Stimulated activated CD4-positive, alpha-beta T cell treated with anti-CD3 and anti-CD28 coated beads, Interleukin-12 subunit alpha, Interleukin-12 subunit beta, amount 100 ng/mL, for 24 hours (primary cell): ENCODE measurements around the gene ZMYND8.
"Not testable (repeated sequence)": the region's sequence is repeated elsewhere in the genome, so short reads cannot be mapped to it uniquely, and the experiment has no call there.

ENCODE experiments used
- DNase-seq, 2 experiments: peaks; one replicate each; pipeline ENCODE4 v3.0.0-alpha.2; 2020; ENCODE audit warnings: low read depth in 2 of 2

The ZMYND8 gene

DNA sequence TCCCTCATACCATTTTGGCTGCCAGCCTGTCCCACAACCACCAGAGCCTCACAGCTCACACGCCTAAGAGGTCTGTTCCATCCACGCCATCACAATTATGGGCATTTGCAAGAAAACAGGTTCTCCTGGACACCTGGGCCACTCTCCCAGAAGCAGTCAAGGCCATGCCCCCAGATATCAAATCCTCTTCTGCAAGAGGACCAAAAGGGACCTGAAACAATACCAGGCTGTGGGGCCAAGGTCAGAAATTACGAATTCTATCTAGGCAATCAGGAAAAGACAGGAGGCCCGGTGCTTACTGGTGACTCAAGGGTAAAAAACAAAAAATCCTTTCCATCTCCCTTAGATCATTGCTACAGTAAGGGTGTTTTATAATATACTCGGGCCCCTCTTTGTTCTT is 69.8 kb downstream of the ZMYND8 start:
- no peak for DNase-seq

DNA sequence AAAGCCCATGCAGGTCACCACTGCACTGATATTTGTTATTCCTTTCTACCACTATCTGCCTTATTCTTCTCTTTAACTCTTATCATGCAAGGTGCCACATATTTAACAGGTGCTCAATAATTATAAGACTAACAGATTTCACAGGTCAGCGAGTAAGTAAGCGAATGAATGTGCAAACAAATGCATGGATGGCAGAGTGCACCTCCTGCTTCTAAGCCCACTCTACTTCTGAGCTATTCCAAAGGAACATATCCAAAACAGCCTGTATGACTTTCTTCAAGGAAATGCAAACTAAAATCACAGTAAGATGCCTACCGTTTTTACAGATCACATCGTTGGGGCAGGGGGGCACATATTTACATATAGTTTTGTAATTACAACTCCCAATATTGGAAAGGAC is 71.3 kb downstream of the ZMYND8 start:
- DNase-seq, result no peak

DNA sequence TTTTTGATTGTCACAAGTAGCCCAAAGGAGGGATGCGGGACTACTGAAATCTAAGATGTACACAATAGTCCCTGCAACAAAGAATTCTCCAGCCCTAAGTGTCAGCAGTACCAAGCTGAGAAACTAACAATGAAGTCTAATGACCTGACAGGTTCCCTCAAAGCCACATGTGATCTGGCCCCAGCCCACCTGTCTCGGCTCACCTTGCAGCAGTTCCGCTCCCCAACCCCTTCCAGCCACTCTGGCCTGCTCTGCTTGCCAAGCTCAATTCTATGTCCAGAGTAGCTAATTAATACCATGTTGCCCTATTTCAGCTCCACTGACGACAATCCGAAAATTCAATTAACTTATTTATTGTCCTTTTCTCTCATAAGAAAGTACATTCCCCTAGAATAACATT is 72.1 kb downstream of the ZMYND8 start:
- no peak for DNase-seq

DNA sequence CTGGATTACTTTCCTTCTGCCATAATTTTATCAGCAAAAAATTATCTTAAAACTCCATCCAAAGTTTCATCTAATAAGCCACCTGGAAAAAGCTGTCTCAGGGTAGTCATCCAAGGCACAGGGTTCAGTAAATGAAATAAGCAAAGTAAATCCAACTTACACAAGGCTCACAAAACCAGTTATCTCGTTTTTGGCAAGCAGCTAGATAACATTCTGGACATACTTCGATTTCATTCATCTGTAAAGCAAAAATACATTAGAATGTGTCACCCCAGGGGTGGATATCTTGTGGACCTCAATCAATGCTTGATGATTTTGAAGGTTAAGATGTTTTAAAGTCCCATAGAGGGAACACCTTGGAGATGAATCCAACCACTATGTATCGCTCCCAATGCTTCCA is 73.1 kb downstream of the ZMYND8 start:
- DNase-seq, result no peak

DNA sequence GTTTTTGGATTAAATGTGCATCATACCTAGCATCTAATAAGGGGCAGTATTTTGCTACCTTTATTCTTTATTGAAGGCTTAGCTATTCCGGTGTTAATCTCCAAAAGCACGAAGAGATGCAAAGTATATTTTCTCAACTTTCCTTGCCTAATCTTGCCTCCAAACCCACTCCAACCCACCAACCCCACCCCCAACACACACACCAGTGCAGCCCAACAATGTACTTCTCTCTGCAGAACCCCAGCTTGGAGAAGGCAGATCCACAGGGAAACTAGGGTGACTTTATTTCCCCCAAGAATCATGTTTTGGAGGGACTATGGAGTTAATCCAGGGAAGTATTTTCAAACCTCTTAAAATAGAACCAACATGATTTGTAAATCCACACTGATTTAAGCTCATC is 73.6 kb downstream of the ZMYND8 start:
- DNase-seq, result no peak

DNA sequence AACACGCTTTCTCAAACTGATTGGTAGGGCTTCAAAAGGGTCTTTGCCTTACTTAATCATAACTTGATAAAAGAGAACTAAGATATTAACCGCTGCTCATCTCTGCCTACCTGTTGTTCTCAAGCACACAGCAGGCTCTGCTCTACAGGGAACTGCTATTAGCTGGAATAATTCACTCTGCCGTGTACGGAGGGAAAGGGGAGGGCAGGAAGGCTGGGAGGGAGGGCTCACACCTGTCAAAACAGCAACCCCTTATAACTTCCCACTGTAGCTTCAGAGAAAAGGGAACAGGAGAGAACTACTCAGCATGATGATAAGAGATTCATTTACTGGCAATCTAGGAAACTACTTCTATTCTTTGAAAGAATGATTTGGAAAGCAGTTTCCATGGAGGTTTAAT is 75.1 kb downstream of the ZMYND8 start:
- DNase-seq, result no peak

DNA sequence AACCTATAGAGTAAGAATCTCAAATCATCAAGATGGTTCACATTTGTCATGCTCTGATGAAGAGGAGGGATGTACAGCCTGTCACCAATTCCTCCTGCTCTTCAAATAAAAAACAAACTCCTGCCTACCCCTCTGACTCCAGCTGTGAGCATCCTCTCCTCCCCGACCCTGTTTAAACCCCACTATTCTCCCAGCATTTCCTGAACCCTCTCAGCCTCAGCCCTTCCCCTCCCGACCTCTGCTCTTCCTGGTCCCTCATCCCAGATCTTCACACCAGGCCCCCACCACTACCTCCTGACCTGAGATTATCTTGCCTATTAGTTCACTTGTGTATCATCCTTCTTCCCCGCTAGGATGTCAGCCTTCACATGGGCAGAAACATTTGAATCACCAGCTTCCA is 75.8 kb downstream of the ZMYND8 start:
- DNase-seq, result no peak

DNA sequence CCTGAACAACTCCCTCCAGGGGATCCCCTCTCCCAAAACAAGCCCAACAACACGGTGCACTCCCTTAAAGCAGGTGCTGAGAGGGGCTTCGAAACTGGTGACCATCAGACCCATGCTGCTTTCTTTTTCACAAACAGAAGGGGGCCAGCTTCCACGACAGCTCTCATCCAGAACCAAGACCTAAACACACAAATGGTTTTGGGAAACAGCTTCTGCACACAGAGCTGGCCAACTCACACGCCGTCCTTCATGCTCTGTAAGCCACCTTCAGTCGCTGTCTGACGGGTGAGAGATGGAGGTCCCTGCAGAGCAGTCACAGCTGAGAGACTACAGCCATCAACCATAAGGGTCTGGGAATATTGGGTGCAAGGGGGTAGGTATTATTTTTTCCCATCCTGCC is 76.3 kb downstream of the ZMYND8 start:
- DNase-seq, result no peak

DNA sequence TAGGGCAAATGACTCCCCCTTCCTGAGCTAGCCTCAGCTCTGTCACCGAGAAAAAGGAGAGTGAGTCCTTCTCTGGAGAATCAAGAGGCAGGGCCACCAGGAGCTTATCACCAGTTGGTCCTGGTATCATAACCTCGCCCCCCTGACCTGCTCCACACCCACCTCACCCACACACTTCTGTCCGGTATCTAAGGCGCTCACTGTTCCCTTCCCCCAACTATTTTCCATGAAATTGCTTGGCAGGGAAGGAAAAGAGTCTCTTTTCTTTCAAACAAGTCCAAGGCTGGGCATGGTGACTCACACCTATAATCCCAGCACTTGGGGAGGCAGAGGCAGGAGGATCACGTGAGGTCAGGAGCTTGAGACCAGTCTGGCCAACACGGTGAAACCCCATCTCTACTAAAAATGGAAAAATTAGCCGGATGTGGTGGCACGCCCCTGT is 77.6 kb downstream of the ZMYND8 start:
- DNase-seq, result no peak

DNA sequence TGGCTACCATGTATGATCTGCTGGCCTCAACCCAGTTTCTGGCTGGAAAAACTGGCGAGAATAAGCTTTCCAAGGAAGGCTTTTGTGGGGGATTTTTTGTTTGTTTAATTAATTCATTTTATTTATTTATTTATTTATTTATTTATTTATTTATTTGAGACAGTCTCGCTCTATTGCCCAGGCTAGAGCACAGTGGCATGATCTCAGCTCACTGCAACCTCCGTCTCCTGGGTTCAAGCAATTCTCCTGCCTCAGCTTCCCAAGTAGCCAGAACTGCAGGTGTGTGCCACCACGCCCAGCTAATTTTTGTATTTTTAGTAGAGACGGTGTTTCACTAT is 79.0 kb downstream of the ZMYND8 start:
- DNase-seq, result not testable (repeated sequence)

DNA sequence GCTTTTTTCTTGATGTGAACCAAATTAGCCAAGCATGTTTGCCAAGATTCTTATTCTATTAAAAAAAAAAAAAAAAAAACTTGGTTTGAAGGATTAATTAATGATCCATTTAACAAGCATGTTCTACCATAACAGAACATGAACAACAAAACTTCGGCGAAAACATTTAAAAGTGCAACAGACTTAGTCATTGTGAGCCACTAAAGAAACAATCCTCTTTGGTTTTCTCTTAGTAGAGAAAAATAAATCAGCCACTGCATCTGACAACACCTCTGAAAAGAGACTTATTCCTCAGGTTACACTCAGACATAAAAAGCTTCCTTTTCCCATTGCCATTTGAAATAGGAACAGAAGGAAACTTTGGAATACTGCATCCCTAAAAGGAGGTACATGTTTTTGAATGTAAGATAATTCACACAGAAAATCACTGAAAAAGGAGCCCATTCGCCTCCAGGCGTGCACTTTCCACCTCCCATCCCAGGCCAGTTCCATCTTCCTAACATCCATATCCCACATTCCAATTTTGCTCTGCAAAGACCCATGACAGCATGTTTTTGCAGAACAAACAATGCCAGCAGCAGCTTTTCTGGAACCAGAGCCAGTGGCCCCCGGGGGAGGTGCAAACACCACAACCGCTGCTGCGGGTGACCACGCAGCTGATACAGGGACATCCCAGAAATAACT is 79.5 kb downstream of the ZMYND8 start:
- no peak for DNase-seq

DNA sequence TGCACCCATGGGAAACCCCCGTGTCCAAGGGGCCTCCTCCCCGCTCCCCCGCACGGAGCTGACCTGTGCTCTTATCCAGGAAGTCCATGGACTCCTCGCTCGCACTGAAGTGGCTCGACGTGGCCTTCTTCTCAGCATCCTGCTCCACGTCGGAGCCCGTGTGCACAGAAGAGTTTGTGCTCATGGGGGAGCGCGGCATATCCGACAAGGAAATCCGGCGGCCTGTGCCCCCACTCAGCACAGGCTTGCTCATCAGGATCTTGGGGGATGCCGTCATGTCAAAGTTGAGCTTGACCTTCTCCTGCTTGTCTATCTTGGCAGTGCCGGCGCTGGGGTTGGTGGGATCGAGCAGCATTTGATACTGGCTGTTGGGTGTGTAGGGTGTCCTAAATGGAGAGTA is 80.2 kb downstream of the ZMYND8 start:
- no peak for DNase-seq

DNA sequence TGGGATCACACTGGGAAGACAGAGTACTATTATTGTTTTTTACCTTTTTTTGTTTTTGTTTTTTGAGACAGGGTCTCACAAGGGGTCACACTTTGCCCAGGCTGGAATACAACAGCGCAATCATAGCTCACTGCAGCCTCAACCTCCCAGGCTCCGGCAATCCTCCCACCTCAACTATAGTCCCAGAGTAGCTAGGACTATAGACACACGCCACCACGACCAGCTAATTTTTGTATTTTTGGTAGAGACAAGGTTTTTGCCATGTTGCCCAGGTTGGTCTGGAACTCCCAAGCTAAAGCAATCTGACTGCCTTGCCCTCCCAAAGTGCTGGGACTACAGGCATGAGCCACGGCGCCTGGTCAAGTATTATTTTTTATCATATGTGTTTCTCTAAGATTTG is 81.0 kb downstream of the ZMYND8 start:
- DNase-seq, result no peak

DNA sequence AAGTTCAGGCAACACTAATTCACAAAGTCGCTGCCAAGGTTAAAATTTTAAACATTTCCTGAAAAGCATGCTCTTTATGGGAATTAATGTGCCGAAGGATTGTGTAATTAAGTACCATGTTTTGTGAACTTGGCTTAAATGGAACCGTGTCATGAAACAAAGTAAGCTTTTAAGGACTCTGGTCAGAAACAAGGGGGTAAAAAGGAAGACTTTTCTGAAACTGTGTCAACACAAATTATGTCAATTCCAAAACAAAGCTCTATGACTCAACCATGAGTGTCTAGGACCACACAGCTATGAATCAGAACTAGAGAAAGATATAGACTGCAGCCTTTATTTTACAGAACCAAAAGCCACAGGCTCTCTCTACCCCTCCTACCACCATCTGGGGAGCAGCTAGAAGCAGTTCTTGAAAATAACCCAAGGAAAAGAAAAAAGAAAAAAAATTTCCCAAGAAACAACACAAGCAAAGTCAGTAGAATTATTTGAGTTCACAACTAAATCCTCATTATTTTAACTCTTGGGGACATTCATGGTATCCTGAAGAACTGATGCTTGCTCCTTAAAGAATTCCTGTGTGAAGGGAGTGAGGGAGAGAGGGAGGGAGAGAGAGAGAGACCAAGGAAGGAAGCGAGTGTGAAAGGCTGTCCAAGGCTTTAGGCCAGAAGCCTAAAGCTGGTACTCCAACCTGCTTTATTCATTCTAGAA is 81.9 kb downstream of the ZMYND8 start:
- DNase-seq, result peak in 1 of 2 experiments; percentile 11

DNA sequence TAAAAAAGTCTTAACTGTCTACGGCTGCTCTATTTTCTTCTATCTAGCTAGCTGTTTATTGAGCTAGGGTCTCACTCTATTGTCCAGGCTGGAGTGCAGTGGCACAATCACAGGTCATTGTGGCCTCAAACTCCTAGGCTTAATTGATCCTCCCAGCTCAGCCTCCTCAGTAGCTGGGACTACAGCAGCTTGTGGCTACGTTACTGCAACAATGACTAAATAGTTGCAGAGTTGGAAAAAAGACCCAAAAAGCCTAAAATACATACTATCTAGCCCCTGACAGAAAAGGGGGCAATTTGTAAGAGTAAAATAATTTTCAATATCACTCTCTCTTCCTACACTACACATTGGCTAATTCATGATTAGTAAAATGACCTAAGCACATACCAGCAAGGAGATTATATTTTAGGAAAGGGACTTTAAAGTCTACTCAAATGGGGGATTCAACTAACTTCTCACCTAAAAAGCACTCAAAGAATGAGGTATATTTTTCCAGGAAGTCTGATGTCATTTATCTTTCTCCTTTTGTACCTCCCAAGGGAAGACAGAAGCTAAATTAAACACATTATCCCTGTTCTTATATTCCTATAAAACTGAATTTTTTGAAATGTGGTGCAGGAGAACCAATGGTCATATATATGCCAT is 82.8 kb downstream of the ZMYND8 start:
- no peak for DNase-seq

DNA sequence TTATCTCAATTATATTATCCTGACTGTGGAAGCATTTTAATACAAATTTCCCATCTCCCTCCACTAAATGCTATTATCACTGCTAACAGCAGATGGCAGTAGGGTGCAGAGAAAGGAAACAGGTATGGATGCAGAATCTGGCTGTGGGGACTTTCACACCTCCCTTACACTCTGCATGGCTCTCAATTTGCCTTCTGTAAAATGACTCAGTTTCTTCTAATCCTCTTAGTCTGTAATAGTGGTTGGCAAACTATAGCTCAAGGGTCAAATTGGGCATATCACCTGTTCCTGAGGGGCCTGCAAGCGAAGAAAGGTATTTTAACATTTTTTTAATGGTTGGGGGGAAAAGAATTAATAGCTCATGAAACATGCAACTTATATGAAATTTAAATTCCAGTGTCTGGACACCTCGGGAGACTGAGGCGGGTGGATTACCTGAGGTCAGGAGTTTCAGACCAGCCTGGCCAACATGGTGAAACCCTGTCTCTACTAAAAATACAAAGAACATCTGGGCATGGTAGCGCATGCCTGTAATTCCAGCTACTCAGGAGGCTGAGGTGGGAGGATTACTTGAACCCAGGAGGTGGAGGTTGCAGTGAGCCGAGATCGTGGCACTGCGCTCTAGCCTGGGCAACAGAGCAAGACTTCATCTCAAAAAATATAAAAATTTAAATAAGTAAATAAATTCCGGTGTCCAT is 83.5 kb downstream of the ZMYND8 start:
- DNase-seq, result peak; percentile 20 to 35

DNA sequence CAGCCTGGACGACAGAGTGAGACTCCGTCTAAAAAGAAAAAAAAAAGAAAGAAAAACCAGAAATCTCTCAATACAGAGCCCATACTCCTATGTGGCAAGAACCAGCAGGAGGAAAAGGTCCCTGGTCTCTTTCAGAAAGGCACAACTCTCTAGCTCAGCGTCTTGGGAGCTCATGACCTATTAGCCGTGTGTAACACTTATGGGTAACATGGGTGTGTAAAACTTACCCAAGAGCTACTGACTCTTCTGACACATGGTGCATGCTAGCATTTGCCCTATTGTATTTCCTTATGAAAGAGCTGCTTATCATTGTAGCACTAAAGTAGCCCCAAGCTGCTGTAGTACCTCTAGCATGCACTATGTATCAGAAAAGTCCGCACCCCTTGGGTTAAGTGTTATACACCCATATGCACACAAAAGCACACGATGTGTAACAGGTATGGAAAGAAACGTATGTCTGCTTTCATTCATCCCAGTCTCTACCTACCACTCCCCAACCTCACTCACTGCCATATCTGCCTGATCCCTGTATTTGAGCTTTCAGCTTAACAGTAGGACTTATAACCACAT is 85.4 kb downstream of the ZMYND8 start:
- DNase-seq, result no peak

DNA sequence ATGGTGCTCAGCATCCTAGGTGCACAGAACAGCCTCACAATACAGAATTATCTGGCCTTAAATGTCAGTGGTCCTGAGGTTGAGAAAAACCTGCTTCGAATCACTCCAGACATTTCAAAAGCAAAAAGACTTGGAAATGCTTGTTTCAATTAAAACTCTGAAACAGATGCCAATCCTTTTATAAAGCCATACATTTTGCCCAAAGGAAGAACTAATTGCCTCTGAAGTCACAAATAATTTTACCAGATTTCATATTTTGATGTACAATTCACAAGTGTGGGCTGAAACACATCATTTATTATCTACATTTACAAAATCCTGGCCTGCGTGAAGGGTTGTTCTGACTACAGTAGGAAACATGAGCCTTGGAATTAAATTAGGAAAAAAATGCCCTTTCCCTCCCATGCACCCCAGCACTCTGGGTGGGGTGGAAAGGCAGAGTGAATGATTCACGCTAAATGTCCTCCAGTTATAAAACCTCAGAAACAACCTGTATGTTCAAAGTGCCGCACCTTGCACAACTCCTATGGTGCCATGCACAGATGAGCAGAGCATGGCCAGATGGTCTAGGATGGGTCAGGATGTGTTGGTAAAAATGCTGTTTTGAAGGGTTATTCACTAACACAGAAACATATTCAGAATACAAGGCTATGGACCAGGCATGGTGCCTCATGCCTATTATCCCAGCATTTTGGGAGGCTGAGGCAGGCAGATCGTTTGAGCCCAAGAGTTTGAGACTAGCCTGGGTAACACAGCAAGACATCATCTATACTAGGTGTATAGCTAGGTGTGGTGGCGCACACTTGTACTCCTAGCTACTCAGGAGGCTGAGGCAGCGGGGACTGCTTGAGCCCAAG is 87.0 kb downstream of the ZMYND8 start:
- no peak for DNase-seq

DNA sequence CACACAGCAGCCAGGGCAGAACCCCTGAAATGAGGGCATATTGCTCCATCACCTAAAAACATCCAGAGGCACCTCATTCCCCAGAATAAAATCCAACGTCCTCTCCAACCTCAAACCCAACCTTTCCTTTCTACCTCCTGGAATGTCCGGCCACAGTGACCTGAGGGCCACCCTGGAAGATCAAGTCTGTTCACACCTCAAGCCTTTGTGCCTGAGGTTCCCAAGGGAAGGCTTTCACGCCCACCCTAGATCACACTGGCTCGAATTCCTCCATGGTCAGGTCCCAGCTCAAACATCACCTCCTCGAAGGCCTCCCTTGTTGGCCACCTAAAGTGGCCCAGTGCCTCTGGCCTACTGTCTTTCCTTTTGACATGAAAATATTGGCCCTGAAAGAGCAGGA is 88.9 kb downstream of the ZMYND8 start:
- DNase-seq, result no peak

DNA sequence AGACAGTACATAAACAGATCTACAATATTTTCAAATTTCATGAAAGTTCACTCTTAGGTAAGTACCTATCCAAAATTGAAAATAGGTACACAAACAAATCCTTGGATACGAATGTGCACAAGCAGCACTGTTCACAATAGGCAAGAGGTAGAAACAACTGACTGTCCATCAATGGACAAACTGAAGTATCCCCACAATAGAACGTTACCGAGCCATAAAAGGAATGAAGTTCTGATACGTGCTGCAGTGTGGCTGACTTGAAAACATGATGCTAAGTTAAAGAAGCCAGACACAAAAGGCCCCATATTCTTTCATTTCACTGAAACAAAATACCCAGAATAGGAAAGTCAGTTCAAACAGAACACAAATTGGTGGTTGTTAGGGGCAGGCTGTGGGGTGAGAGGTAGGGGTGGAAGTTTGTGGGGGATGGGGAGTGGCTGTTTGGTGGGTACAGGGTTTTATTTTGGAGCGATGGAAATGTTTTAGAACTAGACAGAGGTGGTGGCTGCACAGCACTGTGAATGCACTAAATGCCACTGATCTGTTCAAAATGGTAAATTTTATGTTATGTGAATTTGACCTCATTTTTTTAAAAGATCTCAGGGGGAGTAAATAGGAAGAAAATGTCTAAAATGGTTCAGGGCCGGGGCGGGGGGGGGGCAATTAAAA is 89.5 kb downstream of the ZMYND8 start:
- no peak for DNase-seq

DNA sequence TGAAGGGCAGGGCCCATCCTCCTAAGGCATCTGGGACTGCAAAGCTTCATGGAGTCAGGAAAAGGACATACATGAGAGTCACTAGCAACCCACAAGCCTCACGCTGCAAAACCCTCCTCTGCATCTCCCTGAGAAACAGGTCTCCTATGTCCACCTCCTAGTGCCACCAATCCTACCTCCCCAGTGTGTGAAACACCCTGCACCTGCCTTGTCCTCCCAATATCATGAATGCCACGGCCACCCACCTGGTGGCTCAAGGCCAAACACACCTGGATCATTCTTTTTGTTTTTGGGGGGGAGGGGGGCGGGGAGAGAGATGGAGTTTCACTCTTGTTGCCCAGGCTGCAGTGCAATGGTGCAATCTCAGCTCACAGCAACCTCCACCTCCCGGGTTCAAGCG is 90.5 kb downstream of the ZMYND8 start:
- no peak for DNase-seq
